NOMO-1 (cell line): Measurements from ENCODE around the gene LTBP1.

ENCODE experiments used
- DNase-seq, 2 experiments: peaks; one replicate each; lab custom pipeline; 2025; ENCODE audit not compliant: unreplicated experiment in 2 of 2; lab: John Stamatoyannopoulos, UW

Gene LTBP1

GRCh38 chr2:33104726-33105125, 158.0 kb downstream of the LTBP1 start:
- no peak for DNase-seq

DNA sequence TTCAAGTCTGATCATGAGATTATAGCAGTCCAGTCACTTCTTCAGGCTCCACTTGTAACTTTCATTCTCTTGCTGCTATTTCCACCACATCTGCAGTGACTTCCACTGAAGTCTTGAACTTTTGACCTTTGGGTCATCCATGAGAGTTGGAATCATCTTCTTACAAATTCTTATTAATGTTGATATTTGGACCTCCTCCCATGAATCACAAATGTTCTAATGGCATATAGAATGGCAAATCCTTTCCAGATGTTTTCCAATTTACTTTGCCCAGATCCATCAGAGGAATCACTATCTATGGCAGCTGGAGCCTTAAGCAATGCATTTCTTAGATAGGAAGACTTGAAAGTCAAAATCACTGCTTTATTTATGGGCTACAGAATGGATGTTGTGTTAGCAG, 159.4 kb downstream of the LTBP1 start:
- DNase-seq, result no peak

DNA sequence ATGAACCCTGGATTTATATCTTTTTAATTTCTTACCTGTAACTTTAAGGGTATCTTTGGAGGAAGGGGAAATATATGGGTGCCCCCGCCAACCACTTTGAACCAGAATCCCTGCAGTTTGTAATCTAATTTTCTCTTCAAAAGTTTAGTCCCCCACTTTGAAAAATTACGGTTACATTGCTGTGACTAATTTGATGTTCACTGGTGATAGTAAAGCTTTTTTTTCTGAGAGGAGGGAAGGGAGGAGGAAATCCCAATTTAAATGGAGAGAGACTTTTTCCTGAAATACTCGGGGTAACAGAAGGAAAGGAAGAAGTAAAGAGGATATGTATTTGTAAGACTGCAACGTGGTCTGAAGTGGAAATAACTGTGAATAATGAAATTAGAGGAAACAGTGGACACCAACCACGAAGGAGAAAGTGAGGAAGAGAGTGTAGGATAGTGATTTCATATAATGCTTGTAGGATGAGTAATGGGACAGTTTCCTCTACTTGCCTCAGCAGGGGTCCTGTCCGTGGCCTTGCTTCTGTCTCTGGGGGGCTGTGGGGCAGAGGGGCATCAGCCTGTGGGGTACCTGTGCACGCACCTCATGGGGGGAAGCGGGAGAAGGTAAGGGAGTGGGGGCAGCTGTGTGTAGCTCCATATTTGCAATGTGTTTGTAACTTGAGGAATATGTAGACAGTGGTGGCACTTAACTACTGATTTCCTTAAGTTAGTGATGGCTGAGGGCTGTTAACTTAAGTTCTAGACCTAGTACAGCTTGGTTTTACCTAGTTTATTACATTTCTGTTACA, 161.1 kb downstream of the LTBP1 start:
- no peak for DNase-seq

DNA sequence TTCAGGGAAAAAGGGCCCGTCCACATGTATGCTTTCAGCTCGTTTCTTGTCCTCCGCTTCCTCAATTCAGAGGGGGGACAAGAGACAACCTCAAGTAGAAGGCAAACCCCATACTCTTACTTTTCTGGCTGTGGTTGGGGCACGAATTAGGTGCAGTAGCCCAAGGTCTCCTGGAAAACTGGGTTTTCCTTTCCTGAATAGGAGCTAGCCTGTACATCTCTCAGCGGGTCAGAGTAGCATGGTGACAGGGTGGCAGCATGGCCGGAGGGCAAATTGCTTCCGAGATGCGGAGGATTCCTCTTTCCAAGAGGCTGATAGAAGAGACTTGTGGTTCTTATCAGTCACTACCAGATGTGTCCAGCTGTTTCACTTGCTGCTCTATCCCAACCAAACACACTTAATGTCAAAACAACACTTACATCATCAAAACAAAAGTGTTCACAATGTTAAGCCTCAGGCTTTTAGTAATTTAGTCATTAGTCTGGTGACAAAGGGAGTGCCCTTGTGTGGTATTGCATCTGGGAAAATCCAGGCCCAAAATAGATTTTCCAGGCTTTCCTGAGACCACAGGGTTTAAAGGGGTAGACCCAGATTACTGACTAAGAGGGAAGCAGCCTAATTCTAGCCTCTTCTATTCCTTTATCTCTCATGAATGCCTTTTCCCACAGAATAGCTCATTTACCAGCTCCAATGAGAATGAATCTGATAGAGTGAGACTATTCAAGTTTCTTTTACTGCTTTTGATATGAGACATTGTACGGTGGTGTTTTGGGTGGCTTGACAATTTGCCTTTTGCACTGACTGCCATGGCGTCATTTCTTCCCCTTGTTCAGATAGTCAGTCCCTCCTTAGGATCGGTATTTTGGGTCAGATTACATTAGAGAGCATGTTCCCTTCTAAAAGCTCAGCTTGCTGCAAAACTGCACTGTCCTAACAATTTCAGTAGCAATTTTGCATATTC, 162.0 kb downstream of the LTBP1 start:
- no peak for DNase-seq

DNA sequence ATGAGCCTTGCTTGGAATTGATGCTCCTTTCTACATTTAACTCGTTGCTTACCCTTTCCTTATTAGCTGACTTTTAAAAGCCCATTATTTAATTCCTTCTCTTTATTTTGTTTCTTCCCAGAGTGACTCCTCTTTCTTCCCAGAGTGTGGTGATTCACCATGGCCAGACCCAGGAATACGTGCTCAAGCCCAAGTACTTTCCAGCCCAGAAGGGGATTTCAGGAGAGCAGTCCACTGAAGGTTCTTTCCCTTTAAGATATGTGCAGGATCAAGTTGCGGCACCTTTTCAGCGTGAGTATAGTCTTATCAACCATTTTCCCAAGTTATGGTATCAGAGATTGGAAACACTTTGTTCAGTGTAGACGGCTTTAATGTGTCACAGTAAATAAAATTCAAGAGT, 163.7 kb downstream of the LTBP1 start:
- no peak for DNase-seq

DNA sequence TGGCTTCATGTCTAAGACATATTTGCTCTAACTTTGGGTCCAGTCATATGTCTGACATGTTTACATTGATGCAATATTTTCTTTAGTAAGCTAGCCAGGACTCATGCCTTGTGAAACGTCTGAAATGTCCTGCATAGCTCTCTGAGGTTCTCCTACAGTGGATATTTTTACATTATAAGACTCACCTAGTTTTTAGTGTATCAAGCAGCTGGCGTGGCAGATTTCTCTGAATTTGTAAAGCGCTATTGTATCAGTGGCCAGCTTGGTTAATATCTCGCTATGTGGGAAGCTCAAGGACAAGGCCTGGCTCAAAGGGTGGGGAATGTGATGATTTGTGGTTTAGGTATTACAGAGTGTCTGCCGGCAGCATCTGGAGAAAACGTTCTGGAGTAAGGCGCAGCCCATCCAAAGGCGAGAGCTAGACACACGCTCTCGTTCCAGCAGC, 164.3 kb downstream of the LTBP1 start:
- DNase-seq, result no peak

DNA sequence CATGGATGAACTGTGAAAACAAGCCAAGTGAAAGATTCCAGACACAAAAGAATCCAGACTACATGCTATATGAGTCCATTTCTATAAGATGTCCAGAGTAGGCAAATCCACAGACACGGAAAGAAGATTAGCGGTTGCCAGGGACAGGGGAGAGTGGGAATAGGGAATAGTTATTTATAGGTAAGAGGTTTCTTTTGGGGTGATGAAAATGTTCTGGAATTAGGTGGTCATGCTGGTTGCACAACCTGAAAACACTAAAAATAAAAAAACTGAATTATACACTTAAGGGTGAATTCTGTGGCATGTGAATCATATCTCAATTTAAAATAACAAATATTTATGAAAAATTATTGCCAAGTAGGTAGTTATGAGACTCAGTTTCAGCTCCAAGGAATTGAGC, 168.4 kb downstream of the LTBP1 start:
- no peak for DNase-seq

DNA sequence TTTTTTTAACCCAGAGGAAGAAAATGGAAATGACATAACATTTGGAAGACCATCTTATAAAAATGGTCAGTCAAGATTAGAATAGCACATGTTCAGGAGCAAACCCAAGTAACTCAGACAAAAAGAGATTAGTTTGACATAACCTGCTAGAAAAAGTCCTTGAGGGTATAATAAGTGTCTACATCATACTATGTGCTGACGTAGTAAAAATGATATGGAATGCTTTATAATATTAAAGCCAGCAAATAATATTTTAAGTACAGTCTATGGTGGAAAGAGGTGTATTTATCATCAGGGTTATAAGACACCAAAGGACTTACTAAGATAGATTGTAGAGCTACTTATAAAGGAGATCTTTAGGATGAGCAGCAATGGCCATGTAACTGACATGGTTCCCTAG, 169.0 kb downstream of the LTBP1 start:
- DNase-seq, result no peak

GRCh38 chr2:33116799-33117198, 170.0 kb downstream of the LTBP1 start:
- DNase-seq, result no peak

GRCh38 chr2:33118651-33119050, 171.9 kb downstream of the LTBP1 start:
- DNase-seq, result no peak

GRCh38 chr2:33121416-33121815, 174.7 kb downstream of the LTBP1 start:
- DNase-seq, result no peak

GRCh38 chr2:33121925-33122324, 175.2 kb downstream of the LTBP1 start:
- DNase-seq, result no peak

- DNase-seq, result no peak
Measured at GRCh38 chr2:33122726-33123125, 176.0 kb downstream of the LTBP1 start.

DNA sequence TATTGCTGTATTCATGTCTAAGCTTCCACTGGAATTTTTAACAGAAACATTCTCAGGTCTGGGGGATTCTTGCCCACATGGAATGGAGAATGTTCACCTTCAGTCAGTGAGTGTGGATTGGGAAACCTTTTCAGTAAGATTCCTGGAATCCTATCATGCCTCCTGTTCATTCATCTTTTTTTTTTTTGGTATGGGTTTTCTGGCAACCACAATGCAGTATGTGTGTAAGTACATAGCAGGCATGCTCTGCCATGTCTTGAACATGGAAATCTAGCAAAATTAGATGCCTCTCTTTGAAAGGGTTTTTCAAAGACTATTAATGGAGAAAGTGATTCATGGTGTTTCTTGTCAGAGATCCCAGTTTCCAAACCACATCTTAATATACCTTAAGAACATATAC, 176.5 kb downstream of the LTBP1 start:
- no peak for DNase-seq

- DNase-seq, result no peak
Measured at GRCh38 chr2:33126552-33126951, 179.8 kb downstream of the LTBP1 start.

- DNase-seq, result no peak
Measured at GRCh38 chr2:33126958-33127357, 180.2 kb downstream of the LTBP1 start.

GRCh38 chr2:33129263-33130053, 182.7 kb downstream of the LTBP1 start:
- DNase-seq, result no peak

GRCh38 chr2:33130054-33130447, 183.3 kb downstream of the LTBP1 start:
- DNase-seq, result no peak

DNA sequence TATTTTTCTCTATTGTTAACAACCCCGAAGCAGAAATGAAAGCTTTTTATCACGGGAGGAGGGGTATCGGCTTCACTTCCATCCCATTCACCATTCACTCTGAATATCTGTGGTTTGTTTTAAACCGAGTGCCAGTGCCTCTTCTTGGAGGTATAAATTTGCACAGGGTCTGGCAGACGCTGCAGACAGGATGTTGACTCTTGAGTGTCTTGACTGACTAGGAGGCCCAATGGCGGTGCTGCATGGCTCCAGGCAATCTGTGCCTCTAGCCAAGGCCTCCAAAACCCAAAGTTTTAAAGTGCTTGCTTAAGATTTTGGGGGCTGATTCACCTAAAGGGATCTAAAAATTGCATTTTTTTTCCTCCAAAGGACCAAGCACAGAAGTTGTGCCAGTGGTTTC, 183.8 kb downstream of the LTBP1 start:
- DNase-seq, result no peak

GRCh38 chr2:33131111-33131510, 184.4 kb downstream of the LTBP1 start:
- no peak for DNase-seq

GRCh38 chr2:33131749-33132148, 185.0 kb downstream of the LTBP1 start:
- DNase-seq, result no peak
